ENCODE measurements around the gene DNM3. TPM values are rescaled to one million over a fixed set of nuclear protein-coding genes. Genes with fewer than 3 reads are reported as not detected.

Gene DNM3
- total and polyA plus RNA-seq, 10 of the 15 experiments (the other 5 are each of a cell fraction or from before 2014, with no cell fraction given): 0.03 to 1.5 (median 0.08) TPM; not detected in 3

- BruUV-seq (replicated peaks): no TSS peak
- H3K4me3 ChIP-seq: no peak overlapping the region
- H2AFZ ChIP-seq (ENCODE audit: control insufficient read depth, low read depth, low read length): no peak overlapping the region
- no peaks in the 10 kb centered on the region for H3K36me3 ChIP-seq (ENCODE audit: control insufficient read depth in 2 of 2, insufficient read depth in 2 of 2, low read length in 1 of 2)
- no peak overlapping the region for H3K4me2 ChIP-seq (ENCODE audit: control insufficient read depth, insufficient read depth)
- H3K27ac ChIP-seq (ENCODE audit: control insufficient read depth, insufficient read depth): no peak overlapping the region
- DNase-seq (ENCODE audit: low read depth, low spot score): no peak
- ChIA-PET CTCF (interaction anchor here (0.6 kb wide), 1 partner anchor 310 kb away, joined by 4 read pairs; no protein-coding TSS in a partner anchor), POLR2A (no interaction called here), RAD21 (ENCODE audit: unreplicated experiment) (no interaction called here), SMC1A (ENCODE audit: uncharacterized antibody, unreplicated experiment) (no interaction called here)
- no peak overlapping the region for H3K9ac ChIP-seq (ENCODE audit: control insufficient read depth, insufficient read depth, low read length)
- no peaks in the 10 kb centered on the region for H3K4me1 ChIP-seq (ENCODE audit: control insufficient read depth, insufficient read depth, low read length)
- H3K79me2 ChIP-seq (ENCODE audit: control insufficient read depth, insufficient read depth, low read length): no peaks in the 10 kb centered on the region
- in situ Hi-C loops (cut with MboI) (no loop called here), intact Hi-C loops (cut with micrococcal nuclease; ENCODE audit: unreplicated experiment) (no loop called here)
- H3K9me3 ChIP-seq (replicated peaks; ENCODE audit: control insufficient read depth, insufficient read depth, low read length): no peaks in the 10 kb centered on the region
- no peak for FAIRE-seq
- no peak for TF ChIP-seq PKNOX1 (IDR thresholded peaks at IDR 0.05)
- no peak for TF ChIP-seq CREM (IDR thresholded peaks at IDR 0.05; ENCODE audit: low read depth)
- no peak for TF ChIP-seq BACH1 (IDR thresholded peaks at IDR 0.05; ENCODE audit: borderline replicate concordance)
- TF ChIP-seq ZZZ3 (IDR thresholded peaks at IDR 0.05; ENCODE audit: control insufficient read depth, insufficient read length, low read depth): no peak
- TF ChIP-seq CHD4 (IDR thresholded peaks at IDR 0.05): no peak
- no peak for TF ChIP-seq MLLT1 (IDR thresholded peaks at IDR 0.05)
- no peak for TF ChIP-seq SMAD5 (IDR thresholded peaks at IDR 0.05; ENCODE audit: low read depth)
- no peak for TF ChIP-seq MEF2A (IDR thresholded peaks at IDR 0.05; ENCODE audit: insufficient read depth, low read depth, low read length)
- TF ChIP-seq ZNF592 (IDR thresholded peaks at IDR 0.05): no peak
- no peak for TF ChIP-seq KDM1A (IDR thresholded peaks at IDR 0.05; ENCODE audit: borderline replicate concordance)
- TF ChIP-seq MEF2B (IDR thresholded peaks at IDR 0.05; ENCODE audit: partially characterized antibody, poor library complexity, severe bottlenecking): no peak
- TF ChIP-seq BHLHE40 (IDR thresholded peaks at IDR 0.05; ENCODE audit: borderline replicate concordance in 1 of 2, low read depth in 2 of 2, low read length in 1 of 2): no peak
- TF ChIP-seq CBX5 (IDR thresholded peaks at IDR 0.05; ENCODE audit: low read depth): no peak
- TF ChIP-seq ZNF217 (IDR thresholded peaks at IDR 0.05): no peak
- TF ChIP-seq POU2F2 (IDR thresholded peaks at IDR 0.05; ENCODE audit: borderline replicate concordance, low read depth, low read length): no peak
- no peak for TF ChIP-seq EED (IDR thresholded peaks at IDR 0.05; ENCODE audit: low read depth)
- no peaks in the 10 kb centered on the region for H3K27me3 ChIP-seq (replicated peaks in 1 of 2; ENCODE audit: control insufficient read depth in 2 of 2, insufficient read depth in 2 of 2, low read length in 1 of 2)
- 62% methylated on average over 3 of the region's 3 CpGs for WGBS (ENCODE audit: insufficient coverage, insufficient replicate concordance, low lambda C conversion rate, missing lambda C conversion rate)
- ATAC-seq: no peak
- no peaks in the 10 kb centered on the region for H4K20me1 ChIP-seq (ENCODE audit: control insufficient read depth, insufficient read depth)
Observed at GRCh38 chr1:171868217-171868803, 27.0 kb downstream of the DNM3 start.

Data from GM12878 (cell line).